Activated CD8-positive, alpha-beta T cell treated with anti-CD3 and anti-CD28 coated beads, Interleukin-2, amount 10 ng/mL, durations not matched to agents 7 days and 5 days (primary cell): ENCODE results near the gene IL27RA. TPM values are rescaled to one million over a fixed set of nuclear protein-coding genes. Genes with fewer than 3 reads are reported as not detected.
A peak's percentile ranks its signal among the peaks of the same experiment; 100 is the strongest.

Experiments used
- ATAC-seq: fragments of 150-1000 bp; cut with Tn5 transposase; one replicate; pipeline ENCODE4 v1.10.0; 2021; ENCODE audit warnings: moderate library complexity
- CTCF ChIA-PET: fragments of 350-600 bp; sonication (Branson Sonifier 250); formaldehyde crosslinking; loops from one replicate; lab custom pipeline; 2021; ENCODE audit warnings: antibody characterized with exemption; lab: Charles Lee
- POLR2A ChIA-PET: fragments of 350-600 bp; sonication (Branson Sonifier 250); formaldehyde crosslinking; loops from one replicate; lab custom pipeline; 2021; ENCODE audit warnings: antibody characterized with exemption; lab: Charles Lee
- DNase-seq: peaks from one replicate; pipeline ENCODE4 v3.0.0-alpha.2; 2020
- H3K27ac Mint-ChIP-seq: one replicate; pipeline ENCODE4 v1.8.0; 2021; ENCODE audit warnings: mild to moderate bottlenecking, mixed read lengths
- H3K27me3 Mint-ChIP-seq: one replicate; pipeline ENCODE4 v1.8.0; 2021; ENCODE audit warnings: low read depth, mixed read lengths
- H3K36me3 Mint-ChIP-seq: one replicate; pipeline ENCODE4 v1.8.0; 2021; ENCODE audit warnings: low read depth, mixed read lengths
- H3K4me1 Mint-ChIP-seq: one replicate; pipeline ENCODE4 v1.8.0; 2021; ENCODE audit warnings: low read depth, mixed read lengths
- H3K4me3 Mint-ChIP-seq: one replicate; pipeline ENCODE4 v1.8.0; 2021; ENCODE audit warnings: mild to moderate bottlenecking, mixed read lengths
- H3K9me3 Mint-ChIP-seq: one replicate; pipeline ENCODE4 v1.8.0; 2022; ENCODE audit warnings: mixed read lengths; ENCODE audit not compliant: insufficient read depth
- total RNA-seq, 2 experiments: library from RNA; stranded (reverse); gene quantifications; one replicate each; pipeline ENCODE4 v1.2.3, GENCODE V29; 2021

The IL27RA gene
- total RNA-seq, 2 experiments from 2014 or later, result 39.7 to 39.8 TPM

DNA sequence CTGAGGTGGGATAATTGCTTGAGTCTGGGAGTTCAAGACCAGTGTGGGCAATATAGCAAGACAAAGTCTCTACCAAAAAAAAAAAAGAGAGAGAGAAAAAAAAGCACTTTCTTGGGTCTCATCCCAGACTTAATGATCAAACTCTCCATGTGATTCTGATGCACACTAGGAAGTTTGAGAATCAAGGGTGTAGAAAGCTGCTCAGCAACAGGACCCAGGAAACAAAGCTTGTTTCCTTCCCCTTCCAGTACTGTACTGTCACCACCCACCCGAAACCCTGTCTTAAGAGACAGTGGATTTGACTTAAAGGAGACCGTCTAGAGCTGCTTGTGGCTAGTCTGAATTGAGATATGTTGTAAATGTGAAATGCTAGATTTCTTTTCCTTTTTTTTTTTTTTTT is 46.8 kb downstream of the IL27RA start:
- ATAC-seq (no peak), DNase-seq (no peak)
- H3K9me3 Mint-ChIP-seq, result no peaks in the 10 kb centered on the region
- no peak overlapping the region for H3K4me3 Mint-ChIP-seq
- peaks cover 37% of the 10 kb centered on the region for H3K4me1 Mint-ChIP-seq
- ChIA-PET POLR2A (no interaction called here), CTCF (interaction anchor here (0.6 to 1.5 kb wide), 5 partner anchors 9 to 200 kb away, joined by 3 to 7 read pairs (median 4); partner anchors contain the start of gene ASF1B)
- H3K36me3 Mint-ChIP-seq, result peaks cover 2% of the 10 kb centered on the region
- H3K27me3 Mint-ChIP-seq, result no peaks in the 10 kb centered on the region
- H3K27ac Mint-ChIP-seq, result no peak overlapping the region

DNA sequence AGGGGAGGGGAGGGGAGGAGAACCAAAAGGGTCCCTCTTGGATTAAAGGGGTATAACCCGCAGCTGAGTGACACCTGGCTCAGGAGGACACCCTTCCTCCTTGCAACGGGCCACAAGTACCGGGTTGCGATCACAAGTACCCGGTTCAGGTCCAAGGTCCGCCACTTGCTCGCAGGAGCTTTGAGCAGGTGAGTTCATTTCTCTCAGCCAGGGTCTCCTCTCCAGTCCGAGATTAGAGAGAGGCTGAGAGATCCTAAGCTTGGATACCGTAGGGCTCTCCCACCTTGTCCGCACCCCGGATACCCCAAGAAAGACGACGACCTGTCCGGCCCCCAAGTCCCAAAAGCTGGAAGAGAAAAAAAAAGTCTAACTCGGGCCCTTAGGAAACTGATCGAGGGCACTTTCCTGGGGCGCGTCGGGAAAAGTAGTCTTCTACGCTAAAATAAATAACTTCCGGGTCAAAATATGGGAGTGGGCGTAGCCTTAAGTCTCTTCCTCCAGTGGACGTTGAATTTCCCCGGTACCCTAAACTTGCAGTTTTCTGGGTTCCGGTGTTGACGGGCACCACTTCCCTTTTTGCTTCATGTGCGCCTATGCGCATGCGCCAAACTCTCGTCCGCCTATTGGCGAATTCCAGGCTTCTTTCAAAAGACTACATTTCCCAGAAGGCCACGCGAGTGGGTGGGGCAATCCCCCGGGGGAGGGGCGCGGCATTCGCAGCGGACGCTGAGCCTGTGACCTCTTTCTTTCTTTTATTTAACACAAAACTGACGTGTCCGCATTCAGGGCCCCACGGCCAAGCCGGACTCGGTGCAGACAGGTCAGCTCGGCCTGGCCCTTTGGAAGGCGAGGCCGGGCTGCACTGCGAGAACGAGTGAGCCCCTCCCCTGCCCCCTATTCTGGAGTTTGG is 49.6 kb downstream of the IL27RA start:
- Mint-ChIP-seq H3K9me3 (no peaks in the 10 kb centered on the region), H3K27me3 (no peaks in the 10 kb centered on the region), H3K36me3 (peaks cover 2% of the 10 kb centered on the region), H3K4me3 (peak overlapping the region; percentile 92), H3K4me1 (peaks cover 18% of the 10 kb centered on the region), H3K27ac (peak overlapping the region; percentile 92)
- CTCF ChIA-PET, result interaction anchor here (0.7 to 3.0 kb wide), 17 partner anchors 7 to 219 kb away, joined by 3 to 15 read pairs (median 5); partner anchors contain the start of genes ASF1B and MISP3
- ATAC-seq (peak; percentile 96), DNase-seq (peak; percentile 100)
- POLR2A ChIA-PET, result interaction anchor here (0.6 to 1.9 kb wide), 8 partner anchors 9 to 306 kb away, joined by 3 to 8 read pairs (median 3); partner anchors contain the start of genes ADGRE5, ASF1B and IL27RA

DNA sequence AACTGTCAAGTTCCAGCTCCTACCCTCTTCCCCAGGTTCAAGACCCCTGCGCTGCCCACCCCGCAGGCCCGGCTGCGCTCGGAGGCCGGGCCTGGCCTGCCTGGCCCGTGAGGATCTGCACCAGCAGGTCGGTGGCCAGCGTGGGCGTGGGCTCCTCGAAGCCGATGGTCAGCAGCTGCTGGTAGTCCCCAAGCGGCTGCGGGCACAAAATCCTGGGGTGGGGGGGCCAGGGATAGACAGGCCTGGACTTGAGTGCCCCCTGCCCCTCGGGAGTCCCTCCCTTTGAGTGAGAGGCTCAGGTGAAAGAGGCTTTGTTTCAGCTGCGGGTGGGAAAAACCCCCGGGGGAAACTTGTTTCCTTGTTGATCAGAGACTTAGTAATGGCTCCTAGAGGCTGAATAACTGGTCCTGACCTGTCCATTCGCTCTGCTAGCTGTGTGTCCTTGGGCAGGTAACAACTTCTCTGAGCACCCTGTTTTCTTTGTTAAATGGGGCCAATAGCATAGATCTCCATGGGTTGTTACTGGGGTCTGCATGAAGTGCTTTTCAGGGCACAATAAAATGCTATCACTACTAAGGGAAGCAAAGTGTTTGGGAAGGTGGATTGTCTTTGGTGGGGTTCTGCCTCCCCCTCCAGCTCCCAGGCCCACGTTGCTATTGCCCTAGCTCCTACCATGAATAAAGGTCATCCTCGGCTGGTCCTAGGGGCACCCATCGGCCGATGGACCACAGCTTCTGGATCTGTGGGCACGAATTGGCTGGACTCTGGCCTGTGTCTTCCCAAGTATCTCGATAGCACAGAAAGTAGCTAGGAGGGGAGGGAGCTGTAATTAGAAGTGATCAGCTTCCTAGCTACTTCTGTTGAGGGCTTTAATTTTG is 50.5 kb downstream of the IL27RA start:
- DNase-seq, result no peak
- peak overlapping the region; percentile 92 for H3K27ac Mint-ChIP-seq
- H3K4me1 Mint-ChIP-seq, result peaks cover 18% of the 10 kb centered on the region
- peak overlapping the region; percentile 92 for H3K4me3 Mint-ChIP-seq
- no peaks in the 10 kb centered on the region for H3K27me3 Mint-ChIP-seq
- no peaks in the 10 kb centered on the region for H3K9me3 Mint-ChIP-seq
- peaks cover 2% of the 10 kb centered on the region for H3K36me3 Mint-ChIP-seq
- CTCF ChIA-PET, result interaction anchor here (0.6 to 3.0 kb wide), 14 partner anchors 8 to 220 kb away, joined by 3 to 15 read pairs (median 6); partner anchors contain the start of genes ASF1B and MISP3
- no peak for ATAC-seq
- POLR2A ChIA-PET, result interaction anchor here (0.6 to 1.9 kb wide), 7 partner anchors 8 to 932 kb away, joined by 3 to 8 read pairs (median 3); partner anchors contain the start of genes ADGRE5, ASF1B, IER2 and IL27RA

DNA sequence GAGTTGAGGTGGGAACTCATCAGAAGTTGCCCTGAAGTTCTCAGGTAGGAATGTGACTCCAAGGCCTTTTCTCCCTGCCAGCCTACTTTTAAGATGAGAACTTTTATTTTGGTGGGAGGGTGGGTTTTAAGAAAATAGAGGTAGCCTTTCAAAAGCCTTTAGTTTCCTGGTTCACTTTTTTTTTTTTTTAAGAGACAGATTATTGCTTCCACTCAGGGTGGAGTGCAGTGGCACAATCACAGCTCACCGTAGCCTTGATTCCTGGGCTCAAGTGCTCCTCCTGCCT is 51.1 kb downstream of the IL27RA start:
- DNase-seq, result no peak
- Mint-ChIP-seq H3K9me3 (no peaks in the 10 kb centered on the region), H3K36me3 (peaks cover 6% of the 10 kb centered on the region), H3K27me3 (no peaks in the 10 kb centered on the region), H3K27ac (no peak overlapping the region), H3K4me3 (no peak overlapping the region), H3K4me1 (peaks cover 18% of the 10 kb centered on the region)
- POLR2A ChIA-PET, result interaction anchor here (0.6 to 0.9 kb wide), 2 partner anchors 221 to 932 kb away, joined by 3 read pairs; partner anchors contain the start of genes IER2 and STX10
- ATAC-seq, result no peak
- CTCF ChIA-PET, result interaction anchor here (0.6 to 3.0 kb wide), 9 partner anchors 7 to 220 kb away, joined by 3 to 15 read pairs (median 7); partner anchors contain the start of genes ASF1B and MISP3

DNA sequence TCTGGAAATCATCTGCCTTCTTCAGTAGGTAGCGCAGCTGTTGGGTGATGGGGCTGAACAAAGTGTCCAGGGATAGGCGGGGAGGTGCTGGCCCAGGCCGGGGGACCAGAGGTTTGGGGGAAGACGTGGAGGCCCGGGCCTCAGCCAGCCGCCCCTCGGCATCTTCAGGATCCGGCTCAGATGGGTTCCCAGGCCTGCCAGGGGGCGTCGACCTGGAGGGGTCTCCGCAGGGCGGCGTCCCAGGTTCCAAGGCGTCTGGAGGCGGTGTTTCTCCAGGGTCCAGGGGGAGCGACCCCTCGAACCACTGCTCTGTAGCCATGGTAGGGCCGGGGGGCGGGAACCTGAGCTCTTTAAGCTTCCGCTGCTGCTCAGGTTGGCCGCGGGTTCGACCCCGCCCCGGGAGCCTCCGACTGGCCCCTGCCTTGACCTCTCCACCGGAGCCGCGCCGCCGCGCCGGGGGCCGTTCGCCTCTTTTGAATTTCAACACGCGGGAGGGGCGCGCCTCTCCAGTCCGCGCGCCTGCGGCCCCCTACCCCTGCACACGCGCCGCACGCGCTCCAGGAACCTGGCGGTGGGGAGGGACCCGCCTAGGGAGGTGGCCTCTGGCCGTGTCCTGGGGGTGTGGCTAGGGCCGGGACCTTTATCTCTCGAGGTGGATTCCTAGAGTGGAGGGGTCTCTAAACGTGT is 53.9 kb downstream of the IL27RA start, which contains the start of gene C19orf67:
Gene C19orf67 (minus strand): TSS at position 475 of the 687 bp plus-strand sequence. CDS start 156 bp downstream, at position 319.
- no peak within 1 kb of the TSS for H3K27ac Mint-ChIP-seq

DNA sequence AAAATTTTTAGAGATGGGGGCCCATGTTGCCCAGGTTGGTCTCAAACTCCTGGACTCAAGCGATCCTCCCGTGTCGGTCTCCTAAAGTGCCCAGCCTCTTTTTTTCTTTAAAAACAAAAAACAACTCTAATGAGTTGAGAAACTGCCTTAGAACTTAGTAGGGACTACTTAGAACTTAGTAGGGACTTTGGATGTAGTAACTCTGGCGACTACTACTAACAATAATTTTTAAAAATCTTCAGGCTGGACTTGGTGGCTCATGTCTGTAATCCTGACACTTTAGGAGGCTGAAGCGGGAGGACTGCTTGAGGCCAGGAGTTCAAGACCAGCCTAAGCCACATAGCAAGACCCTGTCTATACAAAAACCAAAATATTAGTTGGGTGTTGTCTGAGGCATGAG is 54.5 kb downstream of the IL27RA start:
- POLR2A ChIA-PET, result no interaction called here
- Mint-ChIP-seq H3K36me3 (peaks cover 22% of the 10 kb centered on the region), H3K4me1 (peaks cover 20% of the 10 kb centered on the region), H3K4me3 (no peak overlapping the region), H3K9me3 (no peaks in the 10 kb centered on the region), H3K27ac (no peak overlapping the region), H3K27me3 (no peaks in the 10 kb centered on the region)
- ATAC-seq (no peak), DNase-seq (no peak)
- CTCF ChIA-PET, result no interaction called here

More for the DNA sequence above, 53.9 kb downstream of the IL27RA start, which contains the start of gene C19orf67:
- H3K9me3 Mint-ChIP-seq, result no peaks in the 10 kb centered on the region
- no peak within 1 kb of the TSS for H3K4me3 Mint-ChIP-seq
- ChIA-PET POLR2A (interaction anchor here (1.0 kb wide), 1 partner anchor 337 kb away, joined by 4 read pairs; a partner anchor contains a TSS), CTCF (interaction anchor here (0.7 to 2.0 kb wide), 2 partner anchors 51 to 223 kb away, joined by 3 to 4 read pairs; partner anchors contain the start of gene ASF1B)
- ATAC-seq (no peak), DNase-seq (no peak)
- no peaks in the 10 kb centered on the region for H3K27me3 Mint-ChIP-seq
- H3K36me3 Mint-ChIP-seq, result peaks cover 22% of the 10 kb centered on the region
- H3K4me1 Mint-ChIP-seq, result peaks cover 24% of the 10 kb centered on the region

DNA sequence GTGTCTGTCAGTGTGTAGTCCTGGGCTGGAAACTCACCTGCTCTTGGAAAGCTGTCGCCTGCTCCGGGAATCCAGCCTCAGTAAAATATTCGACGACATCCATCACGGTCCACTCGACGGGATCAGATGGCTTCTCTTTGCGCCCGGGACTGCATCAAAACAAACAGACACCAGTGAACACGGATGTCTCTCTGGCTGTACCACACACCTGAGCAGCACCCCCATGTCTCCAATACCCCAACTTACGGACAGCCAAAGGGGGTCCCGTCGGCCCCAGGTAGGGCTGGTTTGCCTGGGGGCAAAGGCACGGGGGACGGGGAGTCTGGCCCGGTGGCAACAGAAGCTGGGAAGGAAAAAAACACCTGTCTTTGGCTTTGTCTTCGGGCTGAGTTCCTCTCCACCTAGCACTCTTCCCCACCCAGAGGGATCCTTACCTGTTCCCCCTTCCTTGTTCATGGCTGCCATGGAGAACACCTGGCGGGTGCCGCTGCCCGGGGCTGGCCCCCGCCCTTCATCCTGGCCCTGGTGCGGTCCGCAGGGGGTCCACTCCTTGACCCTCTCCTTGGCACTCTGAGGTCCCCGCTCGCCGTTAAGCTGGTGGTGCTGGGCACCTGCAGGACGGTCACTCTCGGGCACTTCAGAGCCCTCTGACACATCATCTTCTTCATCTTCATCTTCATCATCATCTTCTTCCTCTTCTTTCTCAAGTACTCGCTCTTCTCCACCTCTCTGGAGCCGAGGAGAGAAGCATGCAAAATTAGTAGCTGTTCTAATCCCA is 57.3 kb downstream of the IL27RA start:
- ChIA-PET POLR2A (no interaction called here), CTCF (interaction anchor here (1.4 kb wide), 1 partner anchor 28 kb away, joined by 3 read pairs; no protein-coding TSS in a partner anchor)
- peaks cover 7% of the 10 kb centered on the region for H3K9me3 Mint-ChIP-seq
- ATAC-seq, result no peak
- H3K27me3 Mint-ChIP-seq, result no peaks in the 10 kb centered on the region
- peaks cover 33% of the 10 kb centered on the region for H3K36me3 Mint-ChIP-seq
- H3K4me1 Mint-ChIP-seq, result peaks cover 24% of the 10 kb centered on the region
- no peak for DNase-seq
- H3K27ac Mint-ChIP-seq, result peak overlapping the region; percentile 66
- peak overlapping the region; percentile 69 for H3K4me3 Mint-ChIP-seq

DNA sequence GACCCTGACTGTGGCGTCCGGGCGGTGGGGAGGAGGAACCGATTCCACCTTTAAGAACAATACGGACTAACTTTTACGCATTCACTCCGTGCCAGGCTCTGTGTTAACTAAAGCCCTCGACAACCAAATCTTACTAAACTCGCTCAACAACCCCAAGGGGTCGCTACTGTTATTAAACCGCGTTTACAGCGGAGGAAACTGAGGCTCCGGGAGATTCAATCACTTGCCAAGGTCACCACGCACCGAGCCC is 57.8 kb downstream of the IL27RA start:
- Mint-ChIP-seq H3K4me1 (peaks cover 24% of the 10 kb centered on the region), H3K27me3 (no peaks in the 10 kb centered on the region), H3K36me3 (peaks cover 33% of the 10 kb centered on the region), H3K27ac (peak overlapping the region; percentile 66), H3K9me3 (peaks cover 7% of the 10 kb centered on the region), H3K4me3 (peak overlapping the region; percentile 69)
- ATAC-seq (no peak), DNase-seq (no peak)
- CTCF ChIA-PET, result interaction anchor here (1.4 kb wide), 1 partner anchor 29 kb away, joined by 3 read pairs; no protein-coding TSS in a partner anchor
- POLR2A ChIA-PET, result no interaction called here

DNA sequence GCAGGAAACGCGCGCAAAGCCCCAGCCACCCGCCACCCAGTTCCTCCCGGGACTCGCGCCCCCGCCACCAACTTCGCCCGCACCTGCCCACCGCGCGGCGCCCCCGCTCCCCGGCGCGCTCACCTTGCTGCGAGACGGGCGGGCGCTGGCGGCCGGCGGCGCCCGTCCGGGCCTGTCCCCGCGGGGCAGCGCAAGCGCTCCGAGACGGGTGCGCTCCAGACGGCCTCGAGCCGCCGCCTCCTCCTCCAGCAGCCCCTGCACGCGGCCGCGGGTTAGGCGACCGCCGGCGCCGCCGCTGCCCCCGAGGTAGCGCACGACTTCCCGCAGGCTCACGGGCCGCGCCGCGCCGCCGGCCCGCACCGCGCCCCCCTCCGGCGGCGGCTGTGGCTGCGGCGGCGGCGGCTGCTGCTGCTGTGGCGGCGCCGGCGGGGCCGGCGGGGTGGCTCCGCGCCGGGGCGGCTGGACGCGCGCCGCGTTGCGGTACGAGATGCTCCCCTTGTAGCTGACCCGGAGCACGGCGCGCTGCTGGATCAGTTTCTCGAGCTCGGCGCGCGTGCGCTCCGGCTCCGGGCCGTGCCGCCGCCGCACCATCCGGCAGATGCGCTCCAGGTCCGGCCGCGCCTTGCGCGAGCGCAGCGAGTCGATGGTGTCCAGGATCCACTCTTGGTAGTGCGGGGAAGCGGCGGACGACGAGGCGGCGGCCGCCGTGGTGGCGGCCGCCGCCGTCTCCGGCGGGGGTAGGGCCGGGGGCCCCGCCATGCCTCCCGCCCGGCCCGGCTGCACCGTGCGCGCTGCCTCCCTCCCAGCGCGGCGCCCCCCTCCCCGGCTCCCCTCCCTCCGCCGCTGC is 58.3 kb downstream of the IL27RA start:
- ChIA-PET POLR2A (interaction anchor here (1.0 kb wide), 1 partner anchor 8 kb away, joined by 3 read pairs; no protein-coding TSS in a partner anchor), CTCF (interaction anchor here (0.6 to 1.4 kb wide), 2 partner anchors 8 to 29 kb away, joined by 3 read pairs; no protein-coding TSS in a partner anchor)
- Mint-ChIP-seq H3K9me3 (peaks cover 7% of the 10 kb centered on the region), H3K27ac (peak overlapping the region; percentile 66), H3K4me3 (peak overlapping the region; percentile 78), H3K27me3 (no peaks in the 10 kb centered on the region), H3K4me1 (peaks cover 24% of the 10 kb centered on the region), H3K36me3 (peaks cover 33% of the 10 kb centered on the region)
- DNase-seq (peak; percentile 56), ATAC-seq (peak; percentile 19)
